Endothelial cell of umbilical vein (primary cell): ENCODE results near the gene ELANE.

Source experiments
- EZH2 ChIP-seq: IDR thresholded peaks from 2 replicates; pipeline ENCODE4 v1.6.1; 2012; ENCODE audit warnings: borderline replicate concordance, low read depth, mild to moderate bottlenecking, moderate library complexity, low read length, inconsistent platforms; ENCODE audit not compliant: severe bottlenecking
- POLR2A ChIP-seq: IDR thresholded peaks from 2 replicates; pipeline ENCODE4 v1.6.1; 2012; ENCODE audit warnings: low read depth, mild to moderate bottlenecking, control low read depth, low read length
- POLR2AphosphoS5 ChIP-seq: IDR thresholded peaks from 2 replicates; pipeline ENCODE4 v1.6.1; 2012; ENCODE audit warnings: low read depth, mild to moderate bottlenecking, control low read depth, low read length, moderate library complexity; ENCODE audit not compliant: insufficient read depth
- TF ChIP-seq, protein P1 (sequence below), 2 donors: IDR thresholded peaks; 1 replicate in 1 of 2; 2 replicates in 1 of 2; pipeline ENCODE4 v1.5.1; 2011; ENCODE audit warnings: low read length in 2 of 2, mild to moderate bottlenecking in 2 of 2, moderate library complexity in 2 of 2, control low read depth in 1 of 2, inconsistent platforms in 1 of 2, low read depth in 1 of 2; ENCODE audit not compliant: insufficient read depth in 1 of 2; ENCODE audit errors: extremely low read depth in 1 of 2

DNA sequence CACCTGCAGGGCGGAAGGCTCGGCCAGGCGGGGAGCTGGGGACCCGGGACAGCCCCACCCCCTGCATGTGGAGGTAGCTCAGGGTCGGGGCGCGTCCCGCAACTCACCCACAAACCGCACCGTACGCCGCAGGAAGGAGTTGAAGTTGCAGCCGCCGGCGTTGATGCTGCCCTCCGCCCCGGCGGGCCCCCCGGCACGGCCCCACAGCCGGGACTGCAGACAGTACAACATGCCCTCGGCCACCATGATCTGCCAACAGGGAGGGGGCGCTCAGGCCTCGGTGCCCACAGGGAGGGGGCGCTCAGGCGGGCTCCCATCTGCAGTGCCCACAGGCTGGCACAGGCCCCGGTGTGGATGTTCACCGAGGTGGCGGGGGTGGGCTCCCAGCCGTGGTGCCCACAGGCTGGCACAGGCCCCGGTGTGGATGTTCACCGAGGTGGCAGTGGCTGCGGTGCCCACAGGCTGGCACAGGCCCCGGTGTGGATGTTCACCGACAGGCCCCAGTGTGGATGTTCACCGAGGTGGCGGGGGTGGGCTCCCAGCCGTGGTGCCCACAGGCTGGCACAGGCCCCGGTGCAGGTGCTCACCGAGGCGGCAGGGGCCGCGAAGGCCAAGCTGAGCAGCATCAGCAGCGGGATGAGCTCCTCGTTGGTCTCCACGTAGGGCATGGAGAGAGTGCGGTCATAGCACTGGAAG is 36.9 kb upstream of the ELANE start:
- TF ChIP-seq, protein P1, sequence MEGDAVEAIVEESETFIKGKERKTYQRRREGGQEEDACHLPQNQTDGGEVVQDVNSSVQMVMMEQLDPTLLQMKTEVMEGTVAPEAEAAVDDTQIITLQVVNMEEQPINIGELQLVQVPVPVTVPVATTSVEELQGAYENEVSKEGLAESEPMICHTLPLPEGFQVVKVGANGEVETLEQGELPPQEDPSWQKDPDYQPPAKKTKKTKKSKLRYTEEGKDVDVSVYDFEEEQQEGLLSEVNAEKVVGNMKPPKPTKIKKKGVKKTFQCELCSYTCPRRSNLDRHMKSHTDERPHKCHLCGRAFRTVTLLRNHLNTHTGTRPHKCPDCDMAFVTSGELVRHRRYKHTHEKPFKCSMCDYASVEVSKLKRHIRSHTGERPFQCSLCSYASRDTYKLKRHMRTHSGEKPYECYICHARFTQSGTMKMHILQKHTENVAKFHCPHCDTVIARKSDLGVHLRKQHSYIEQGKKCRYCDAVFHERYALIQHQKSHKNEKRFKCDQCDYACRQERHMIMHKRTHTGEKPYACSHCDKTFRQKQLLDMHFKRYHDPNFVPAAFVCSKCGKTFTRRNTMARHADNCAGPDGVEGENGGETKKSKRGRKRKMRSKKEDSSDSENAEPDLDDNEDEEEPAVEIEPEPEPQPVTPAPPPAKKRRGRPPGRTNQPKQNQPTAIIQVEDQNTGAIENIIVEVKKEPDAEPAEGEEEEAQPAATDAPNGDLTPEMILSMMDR (IDR thresholded peaks at IDR 0.05; ENCODE audit: extremely low read depth in 1 of 2, insufficient read depth in 1 of 2, low read depth in 1 of 2, low read length in 2 of 2), result no peak
- TF ChIP-seq POLR2A (no peak), POLR2AphosphoS5 (no peak), EZH2 (no peak)
